ENCODE results near the gene PSMB5. TPM values are rescaled to one million over a fixed set of nuclear protein-coding genes. Genes with fewer than 3 reads are reported as not detected.

Gene PSMB5
- total and polyA plus RNA-seq, 2 of the 13 experiments (the other 11 are each of a cell fraction or from before 2014, with no cell fraction given), result 705 to 871 TPM

DNA sequence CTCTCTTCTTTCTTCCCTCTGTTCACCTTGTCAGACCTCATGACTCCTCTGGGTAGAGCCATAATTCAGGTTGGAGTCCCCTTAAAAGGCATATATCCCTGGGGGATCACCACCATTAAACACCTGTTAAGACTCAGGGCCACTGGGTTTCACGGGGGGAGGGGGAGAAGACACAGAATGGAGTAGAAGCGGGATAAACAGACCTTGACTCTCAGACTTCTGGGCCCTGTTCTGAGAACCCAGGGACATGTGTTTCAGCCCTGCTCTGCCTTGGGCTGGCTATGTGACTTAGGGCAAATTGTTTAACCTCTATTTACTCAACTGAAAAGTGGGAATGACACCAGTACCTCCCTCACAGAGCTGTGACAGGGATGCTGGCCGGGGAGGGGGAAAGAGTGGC lies 18.0 kb upstream of the PSMB5 start:
- no peak overlapping the region for H2AFZ ChIP-seq (ENCODE audit: low read length)
- TF ChIP-seq, protein P1, sequence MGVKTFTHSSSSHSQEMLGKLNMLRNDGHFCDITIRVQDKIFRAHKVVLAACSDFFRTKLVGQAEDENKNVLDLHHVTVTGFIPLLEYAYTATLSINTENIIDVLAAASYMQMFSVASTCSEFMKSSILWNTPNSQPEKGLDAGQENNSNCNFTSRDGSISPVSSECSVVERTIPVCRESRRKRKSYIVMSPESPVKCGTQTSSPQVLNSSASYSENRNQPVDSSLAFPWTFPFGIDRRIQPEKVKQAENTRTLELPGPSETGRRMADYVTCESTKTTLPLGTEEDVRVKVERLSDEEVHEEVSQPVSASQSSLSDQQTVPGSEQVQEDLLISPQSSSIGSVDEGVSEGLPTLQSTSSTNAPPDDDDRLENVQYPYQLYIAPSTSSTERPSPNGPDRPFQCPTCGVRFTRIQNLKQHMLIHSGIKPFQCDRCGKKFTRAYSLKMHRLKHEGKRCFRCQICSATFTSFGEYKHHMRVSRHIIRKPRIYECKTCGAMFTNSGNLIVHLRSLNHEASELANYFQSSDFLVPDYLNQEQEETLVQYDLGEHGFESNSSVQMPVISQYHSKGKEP (CRISPR knock-in tag; IDR thresholded peaks at IDR 0.05), result 0 out of 2 replicates have a peak, but pooled peaks have one; percentile 3
- 0 out of 2 replicates have a peak, but pooled peaks have one; percentile 19 for TF ChIP-seq ZBTB20 (CRISPR knock-in tag; IDR thresholded peaks at IDR 0.05; ENCODE audit: borderline replicate concordance, low read depth)
- no peak for TF ChIP-seq ZFY (CRISPR knock-in tag; IDR thresholded peaks at IDR 0.05)
- peak; percentile 1 for TF ChIP-seq TEAD3 (CRISPR knock-in tag; optimal IDR thresholded peaks at IDR 0.05; ENCODE audit: borderline replicate concordance)
- no peak for TF ChIP-seq SATB2 (CRISPR knock-in tag; IDR thresholded peaks at IDR 0.05)
- 0 out of 2 replicates have a peak, but pooled peaks have one; percentile 11 for TF ChIP-seq ZNF563 (CRISPR knock-in tag; IDR thresholded peaks at IDR 0.05)
- TF ChIP-seq ZZZ3 (CRISPR knock-in tag; IDR thresholded peaks at IDR 0.05; ENCODE audit: borderline replicate concordance), result no peak
- no peak for TF ChIP-seq SAP130 (CRISPR knock-in tag; IDR thresholded peaks at IDR 0.05; ENCODE audit: low read depth)
- TF ChIP-seq, protein P2, sequence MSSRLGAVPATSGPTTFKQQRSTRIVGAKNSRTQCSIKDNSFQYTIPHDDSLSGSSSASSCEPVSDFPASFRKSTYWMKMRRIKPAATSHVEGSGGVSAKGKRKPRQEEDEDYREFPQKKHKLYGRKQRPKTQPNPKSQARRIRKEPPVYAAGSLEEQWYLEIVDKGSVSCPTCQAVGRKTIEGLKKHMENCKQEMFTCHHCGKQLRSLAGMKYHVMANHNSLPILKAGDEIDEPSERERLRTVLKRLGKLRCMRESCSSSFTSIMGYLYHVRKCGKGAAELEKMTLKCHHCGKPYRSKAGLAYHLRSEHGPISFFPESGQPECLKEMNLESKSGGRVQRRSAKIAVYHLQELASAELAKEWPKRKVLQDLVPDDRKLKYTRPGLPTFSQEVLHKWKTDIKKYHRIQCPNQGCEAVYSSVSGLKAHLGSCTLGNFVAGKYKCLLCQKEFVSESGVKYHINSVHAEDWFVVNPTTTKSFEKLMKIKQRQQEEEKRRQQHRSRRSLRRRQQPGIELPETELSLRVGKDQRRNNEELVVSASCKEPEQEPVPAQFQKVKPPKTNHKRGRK (CRISPR knock-in tag; IDR thresholded peaks at IDR 0.05), result 0 out of 2 replicates have a peak, but pooled peaks have one; percentile 43
- TF ChIP-seq NFE2L1 (CRISPR knock-in tag; IDR thresholded peaks at IDR 0.05; ENCODE audit: borderline replicate concordance), result peak; percentile 4; the same call in 1 of the 2 replicates
- no peak for TF ChIP-seq XBP1 (CRISPR knock-in tag; IDR thresholded peaks at IDR 0.05)
- no peak for TF ChIP-seq ZNF432 (CRISPR knock-in tag; IDR thresholded peaks at IDR 0.05; ENCODE audit: borderline replicate concordance)
- TF ChIP-seq KDM5A (IDR thresholded peaks at IDR 0.05; ENCODE audit: borderline replicate concordance, low read length), result no peak
- no peak for TF ChIP-seq ZNF773 (CRISPR knock-in tag; IDR thresholded peaks at IDR 0.05; ENCODE audit: borderline replicate concordance)
- 0 out of 2 replicates have a peak, but pooled peaks have one; percentile 32 for TF ChIP-seq FOXK1 (CRISPR knock-in tag; IDR thresholded peaks at IDR 0.05; ENCODE audit: borderline replicate concordance, low read depth)
- 0 out of 2 replicates have a peak, but pooled peaks have one; percentile 9 for TF ChIP-seq ZNF274 (CRISPR knock-in tag; IDR thresholded peaks at IDR 0.05)
- 0 out of 2 replicates have a peak, but pooled peaks have one; percentile 41 for TF ChIP-seq ZNF33B (CRISPR knock-in tag; IDR thresholded peaks at IDR 0.05)
- TF ChIP-seq KLF16 (CRISPR knock-in tag; IDR thresholded peaks at IDR 0.05), result no peak
- H3K79me2 ChIP-seq (ENCODE audit: insufficient read depth, low read length), result no peaks in the 10 kb centered on the region
- intact Hi-C loops (cut with micrococcal nuclease; ENCODE audit: unreplicated experiment) (loop anchor here (1.0 kb wide), 2 partner anchors 58 to 66 kb away; no protein-coding TSS in a partner anchor), in situ Hi-C loops (cut with HindIII; ENCODE audit: extremely low pct_ligation_motif_present, low pct_unique_long_range_greater_than_20kb) (loop anchor here (5.0 kb wide), 2 partner anchors 65 to 495 kb away; no protein-coding TSS in a partner anchor)
- DNase-seq (ENCODE audit: low spot score) (no peak), FAIRE-seq (no peak), ATAC-seq (no peak)
- H3K27ac ChIP-seq (ENCODE audit: extremely low read length, insufficient read depth, low read length), result no peak overlapping the region
- no peaks in the 10 kb centered on the region for H3K9me3 ChIP-seq (ENCODE audit: low read length)
- no peak overlapping the region; the same call in 1 of the 2 replicates for H3K4me2 ChIP-seq (ENCODE audit: low read depth, low read length)
- POLR2A ChIA-PET, result interaction anchor here (1.0 to 7.4 kb wide), 10 partner anchors 12 to 80 kb away, joined by 3 to 72 read pairs (median 7); partner anchors contain the start of genes ACIN1, AJUBA and PSMB5
- no peaks in the 10 kb centered on the region for H4K20me1 ChIP-seq (ENCODE audit: insufficient read depth, low read length)
- no peak overlapping the region for H3K4me3 ChIP-seq (replicated peaks in 1 of 3; ENCODE audit: insufficient read depth in 1 of 3, low read depth in 2 of 3, low read length in 3 of 3)
- no peak overlapping the region for H3K9ac ChIP-seq (ENCODE audit: insufficient read depth, low read depth, low read length)
- CTCF ChIA-PET (ENCODE audit: low intra/inter-chr PET ratio, low total read pairs), result interaction anchor here (2.5 to 8.5 kb wide), 2 partner anchors 58 to 66 kb away, joined by 27 to 77 read pairs; no protein-coding TSS in a partner anchor
- WGBS (ENCODE audit: low lambda C conversion rate), result 37% methylated on average over 3 of the region's 3 CpGs
- peaks cover 26% of the 10 kb centered on the region for H3K4me1 ChIP-seq (ENCODE audit: insufficient read depth, low read length)
- peaks cover 0 to 6% of the 10 kb centered on the region in 2 experiments; a peak in 1 of 5 replicates for H3K27me3 ChIP-seq (ENCODE audit: control insufficient read depth in 1 of 2, insufficient read depth in 2 of 2, low read length in 2 of 2)
- no TSS peak for BruUV-seq (replicated peaks)
- no peaks in the 10 kb centered on the region for H3K36me3 ChIP-seq (replicated peaks in 1 of 2; ENCODE audit: control insufficient read depth in 1 of 2, insufficient read depth in 2 of 2, low read length in 2 of 2)
